Activated CD8-positive, alpha-beta memory T cell treated with anti-CD3 and anti-CD28 coated beads, Interleukin-2, amount 50 U/mL, for 48 hours (primary cell): ENCODE data around the gene FGGY.
"Not testable (repeated sequence)": the region's sequence is repeated elsewhere in the genome, so short reads cannot be mapped to it uniquely, and the experiment has no call there.

Experiments used
- DNase-seq: peaks from one replicate; pipeline ENCODE4 v3.0.0-alpha.2; 2020

The FGGY gene

DNA sequence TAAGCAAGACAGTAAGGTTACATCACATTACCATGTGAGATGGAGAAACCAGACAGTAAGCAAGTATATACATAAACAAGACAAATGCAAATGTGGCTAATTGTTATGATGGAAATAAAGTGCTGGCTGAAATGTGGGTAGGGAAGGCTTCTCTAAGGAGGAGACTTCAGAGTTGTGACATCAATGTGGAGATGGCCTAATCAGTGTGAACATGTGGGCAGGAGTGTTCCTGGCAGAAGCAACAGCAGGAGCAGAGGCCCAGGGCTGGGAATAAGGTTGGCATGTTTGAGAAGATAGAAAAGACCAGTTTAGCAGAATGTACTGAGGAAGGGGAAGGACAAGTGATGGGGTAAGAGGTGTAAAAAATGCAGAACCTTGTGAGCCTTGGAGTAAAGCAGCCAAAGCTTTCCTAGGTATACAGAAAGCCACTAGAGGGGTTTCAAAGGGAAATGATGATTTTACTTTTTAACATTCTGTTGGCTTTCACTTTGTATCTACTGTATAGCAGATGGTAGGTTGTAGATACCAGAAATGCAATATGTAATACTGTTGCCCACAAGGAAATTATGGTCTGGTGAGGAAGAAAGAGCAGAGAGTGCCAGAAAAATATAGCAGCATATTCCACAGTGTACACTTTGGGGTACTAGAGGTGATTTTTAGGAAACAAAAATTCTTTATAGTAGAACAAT, 197.4 kb downstream of the FGGY start:
- DNase-seq: no peak

DNA sequence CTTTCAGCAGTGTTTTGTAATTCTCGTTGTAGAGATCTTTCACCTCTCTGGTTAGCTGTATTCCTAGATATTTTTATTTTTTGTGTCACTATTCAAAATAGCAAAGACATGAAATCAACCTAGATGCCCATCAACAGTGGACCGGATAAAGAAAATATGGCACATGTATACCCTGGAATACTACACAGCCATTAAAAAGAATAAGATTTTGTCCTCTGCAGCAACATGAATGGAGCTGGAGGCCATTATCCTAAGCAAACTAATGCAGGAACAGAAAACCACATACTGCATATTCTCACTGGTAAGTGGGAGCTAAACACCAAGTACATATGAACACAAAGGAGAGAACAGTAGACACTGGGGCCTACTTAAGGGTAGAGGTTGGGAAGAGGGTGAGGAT, 199.3 kb downstream of the FGGY start:
- not testable (repeated sequence) for DNase-seq

DNA sequence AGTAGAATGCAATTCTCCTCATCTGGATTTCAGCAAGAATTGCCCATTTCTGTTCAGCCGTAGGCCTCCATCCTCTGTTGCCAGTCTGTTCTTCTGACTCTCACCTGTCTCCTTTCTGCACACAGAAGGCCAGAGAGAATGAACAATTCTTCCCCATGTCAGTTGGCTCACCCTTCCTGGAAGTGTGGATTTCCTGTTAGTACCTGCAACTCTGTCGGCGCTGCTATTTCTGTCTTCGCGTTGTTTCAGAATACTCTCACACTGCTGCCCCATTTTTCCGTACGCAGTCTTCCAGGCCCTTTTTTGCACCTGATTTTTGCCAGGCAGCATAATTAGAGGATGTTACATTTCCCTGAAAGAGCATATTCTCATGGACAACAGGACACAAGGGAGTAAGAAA, 200.7 kb downstream of the FGGY start:
- no peak for DNase-seq

DNA sequence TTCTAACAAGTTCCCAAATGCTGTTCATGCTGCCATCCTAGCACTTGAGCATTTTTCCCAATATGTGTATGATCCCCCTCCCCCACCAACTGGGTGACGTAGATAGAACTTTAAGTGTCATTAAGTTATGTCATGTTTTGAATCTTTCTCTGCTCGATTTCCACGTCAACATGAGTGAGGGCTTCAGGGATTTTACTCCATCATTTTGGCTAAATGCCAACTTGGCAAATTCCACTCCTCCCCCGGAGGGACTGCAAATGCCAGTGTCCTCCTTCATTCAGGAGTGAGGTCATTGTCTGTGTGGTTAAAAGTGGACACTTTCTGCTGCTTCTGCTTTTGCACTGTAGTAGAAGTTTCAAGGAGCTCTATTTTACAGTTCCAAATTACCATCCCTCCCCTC, 201.7 kb downstream of the FGGY start:
- DNase-seq: no peak

DNA sequence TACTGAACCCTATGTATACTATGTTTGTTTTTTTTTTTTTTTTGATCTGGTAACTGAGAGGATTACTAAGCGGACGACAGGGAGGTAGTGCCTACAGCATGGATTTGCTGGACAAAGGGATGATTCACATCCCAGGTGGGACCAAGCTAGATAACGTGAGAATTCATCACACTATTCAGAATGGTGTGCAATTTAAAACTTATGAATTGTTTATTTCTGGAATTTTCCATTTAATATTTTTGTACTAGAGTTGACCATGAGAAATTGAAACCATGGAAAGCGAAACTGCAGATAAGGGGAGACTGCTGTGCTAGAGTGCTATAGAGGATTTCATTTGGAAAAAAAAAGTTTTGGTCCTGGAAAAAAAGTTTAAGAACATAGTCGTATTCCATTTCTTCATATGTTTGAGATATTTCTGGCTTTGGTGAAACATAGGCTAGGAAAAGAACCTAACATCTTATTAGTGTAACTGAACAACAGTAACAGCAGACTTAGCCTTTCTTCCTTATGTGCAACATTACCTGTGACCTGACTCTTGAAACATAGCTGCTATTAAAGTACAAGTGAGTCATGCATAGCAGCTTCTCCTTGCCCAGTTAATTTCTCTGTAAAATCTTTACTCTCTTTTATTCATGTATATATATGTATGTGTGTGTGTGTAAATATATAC, 202.5 kb downstream of the FGGY start:
- no peak for DNase-seq

DNA sequence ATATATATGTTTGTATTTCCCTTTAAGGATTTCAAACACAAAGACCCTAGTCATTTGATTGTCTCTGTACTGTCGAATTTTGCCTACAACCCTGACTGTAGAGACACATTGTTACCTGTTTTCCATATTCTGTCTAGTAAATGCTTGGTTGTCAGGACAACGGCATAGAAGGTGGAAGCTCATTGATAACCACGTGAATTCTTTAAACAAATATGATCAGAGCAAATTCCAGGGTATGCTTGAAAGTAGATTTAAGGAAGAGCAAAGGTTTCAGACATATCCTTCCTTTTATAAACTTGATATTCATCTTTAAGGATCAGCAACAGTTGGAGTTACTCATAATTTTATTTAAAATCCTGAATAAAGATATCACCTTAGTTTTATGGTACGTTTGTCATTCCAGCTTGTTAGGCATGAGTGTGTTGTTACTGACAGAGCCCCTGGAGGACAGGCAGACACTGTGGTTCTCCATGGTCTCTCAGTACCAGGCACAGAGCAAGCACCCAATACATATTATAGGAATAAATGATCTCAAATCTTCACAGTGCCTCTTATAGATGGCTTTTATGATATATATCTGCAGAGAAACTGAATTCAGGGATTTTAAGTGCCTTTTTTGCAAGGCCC, 203.2 kb downstream of the FGGY start:
- no peak for DNase-seq

DNA sequence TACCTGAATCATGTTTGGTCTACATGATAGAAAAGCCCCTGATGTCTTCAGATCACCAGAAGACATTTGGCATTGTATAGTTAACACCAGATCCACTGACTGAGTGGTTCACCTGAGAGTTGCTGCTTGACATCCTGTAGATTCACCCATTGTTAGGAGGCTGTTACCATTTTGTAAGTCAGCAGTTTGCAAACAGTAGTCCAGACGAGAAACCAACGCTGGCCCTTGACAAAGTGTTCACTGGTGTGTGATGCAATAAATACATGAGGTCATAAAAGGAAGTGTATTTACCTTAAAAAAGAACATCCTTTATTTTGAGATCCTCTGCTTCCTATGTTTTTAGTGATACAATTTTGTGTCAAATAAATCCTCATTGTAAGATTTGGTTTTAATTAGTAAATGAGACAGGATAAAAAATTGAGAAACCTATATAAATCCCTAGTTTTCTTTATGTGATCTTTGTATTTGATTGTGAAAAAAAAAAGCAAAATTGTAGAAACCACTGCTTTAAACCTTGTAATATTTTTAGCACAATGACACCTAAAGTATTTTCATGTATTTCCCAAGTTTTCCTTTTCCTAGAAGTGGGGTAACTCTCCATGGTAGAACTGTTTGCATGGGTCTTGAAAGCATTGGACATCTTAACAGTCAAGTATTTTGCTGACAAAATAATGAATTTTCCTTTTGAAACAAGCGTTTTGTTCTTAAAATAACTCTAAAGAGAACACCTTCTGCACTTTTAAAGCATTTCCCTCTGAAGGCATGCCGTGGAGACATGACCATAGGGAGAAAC, 204.3 kb downstream of the FGGY start:
- no peak for DNase-seq

DNA sequence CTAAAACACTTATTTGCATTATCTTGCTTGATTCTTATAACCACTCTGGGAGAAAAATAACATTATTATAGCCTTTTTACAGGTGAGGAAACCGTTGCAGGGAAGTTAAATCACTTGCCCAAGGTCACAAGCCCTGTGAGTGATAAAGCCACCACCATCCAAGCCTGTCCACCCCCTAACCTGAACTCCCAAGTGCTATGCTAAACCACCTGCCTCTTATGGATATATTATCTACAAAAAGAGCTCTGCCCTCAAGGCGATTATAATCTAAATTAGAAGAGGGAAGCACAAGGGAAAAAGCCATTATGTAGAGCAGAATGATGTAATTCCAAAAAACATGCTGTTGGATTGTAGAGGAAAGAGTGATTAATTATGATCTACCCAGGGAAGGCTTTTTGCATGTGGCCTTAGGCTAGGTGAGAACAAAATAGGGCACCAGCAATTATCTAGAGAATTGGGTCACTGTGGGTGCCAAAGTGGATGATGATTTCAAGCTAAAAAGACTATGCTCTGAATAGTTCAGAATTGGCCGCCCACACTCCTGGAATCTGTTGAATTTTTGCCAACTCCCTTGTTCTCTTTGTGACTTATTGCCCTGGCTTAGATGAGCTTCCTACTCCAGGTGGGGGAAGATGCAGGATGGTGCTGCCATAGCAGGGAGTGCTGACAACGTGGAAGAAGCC, 205.3 kb downstream of the FGGY start:
- no peak for DNase-seq

DNA sequence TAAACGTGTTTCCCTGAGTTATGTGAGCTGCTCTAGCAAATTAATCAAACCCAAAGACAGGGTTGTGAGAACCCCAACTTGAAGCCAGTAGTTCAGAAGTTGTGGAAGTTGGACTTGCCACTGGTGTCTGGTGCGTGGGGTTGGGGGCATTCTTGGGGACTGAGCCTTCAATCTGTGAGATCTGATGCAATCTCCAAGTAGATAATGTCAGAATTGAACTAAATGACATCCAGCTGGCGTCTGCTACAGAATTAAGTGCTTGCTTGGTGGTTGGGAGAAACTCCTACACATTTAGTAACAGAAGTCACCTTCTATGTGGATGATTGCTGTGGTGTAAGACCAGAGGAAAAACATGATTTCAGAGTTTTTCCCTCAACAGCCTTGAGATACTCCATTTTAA, 207.4 kb downstream of the FGGY start:
- no peak for DNase-seq

DNA sequence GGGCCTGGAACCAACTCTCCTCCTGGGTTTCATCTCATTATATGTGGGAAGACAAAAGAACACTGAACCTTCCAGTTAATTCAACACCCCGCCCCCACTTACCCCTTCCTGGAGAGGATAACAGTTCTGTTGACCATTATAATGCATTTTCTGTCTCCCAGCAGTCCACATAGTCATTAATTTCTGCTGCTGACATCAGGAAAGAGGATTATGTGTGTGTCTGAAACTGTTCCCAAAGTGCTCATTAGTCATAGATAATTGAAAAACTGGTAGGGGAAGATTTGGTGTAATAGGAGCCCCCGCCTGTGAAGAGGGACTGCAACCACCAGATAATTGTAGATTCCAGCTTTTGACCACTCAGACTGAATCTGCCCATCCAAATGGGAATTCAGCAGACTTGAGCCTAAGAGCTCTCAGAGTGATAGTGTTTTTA, 208.7 kb downstream of the FGGY start:
- DNase-seq: no peak

DNA sequence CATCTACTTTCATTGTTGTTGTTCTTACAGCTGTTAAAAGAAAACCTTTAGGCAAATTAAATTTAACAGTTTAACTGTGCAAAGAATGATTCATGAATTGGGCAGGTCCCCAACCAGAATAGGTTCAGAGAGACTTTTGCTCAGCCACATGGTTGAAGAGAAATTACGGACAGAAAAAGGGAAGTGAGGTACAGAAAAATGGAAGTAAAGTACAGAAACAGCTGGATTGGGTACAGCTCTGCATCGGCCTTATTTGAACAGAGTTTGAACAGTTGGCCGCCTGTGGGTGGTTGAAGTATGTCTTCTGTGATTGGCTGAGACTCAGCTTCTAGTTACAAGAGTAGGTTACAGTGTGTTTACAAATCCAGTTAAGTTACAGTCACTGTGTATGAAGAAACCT, 210.1 kb downstream of the FGGY start:
- DNase-seq: no peak

DNA sequence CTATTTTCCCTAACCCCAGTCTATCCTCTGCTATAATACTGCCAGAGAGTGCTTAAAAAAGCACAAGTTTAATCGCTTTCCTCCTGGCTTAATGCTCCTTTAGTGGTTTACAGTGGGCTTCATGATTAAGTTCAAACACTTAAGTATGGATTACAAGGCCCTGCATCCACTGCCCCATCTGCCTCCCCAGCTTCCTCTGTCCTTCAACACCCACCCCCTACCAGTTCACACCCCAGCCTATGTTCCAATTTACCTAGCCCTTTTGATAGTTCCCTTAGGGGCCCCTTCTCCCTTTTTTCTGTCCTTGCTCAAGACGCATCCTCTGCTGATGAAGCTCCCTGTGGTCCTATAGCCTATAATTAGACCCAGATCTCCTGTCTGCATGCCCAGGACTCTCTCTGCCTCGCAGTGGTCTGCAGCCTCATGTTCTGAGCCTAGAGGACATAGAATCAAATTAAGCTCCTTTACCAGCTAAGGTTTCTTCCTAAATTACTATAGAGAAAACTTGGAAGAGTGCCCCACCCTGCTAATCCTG, 212.5 kb downstream of the FGGY start:
- DNase-seq: no peak

DNA sequence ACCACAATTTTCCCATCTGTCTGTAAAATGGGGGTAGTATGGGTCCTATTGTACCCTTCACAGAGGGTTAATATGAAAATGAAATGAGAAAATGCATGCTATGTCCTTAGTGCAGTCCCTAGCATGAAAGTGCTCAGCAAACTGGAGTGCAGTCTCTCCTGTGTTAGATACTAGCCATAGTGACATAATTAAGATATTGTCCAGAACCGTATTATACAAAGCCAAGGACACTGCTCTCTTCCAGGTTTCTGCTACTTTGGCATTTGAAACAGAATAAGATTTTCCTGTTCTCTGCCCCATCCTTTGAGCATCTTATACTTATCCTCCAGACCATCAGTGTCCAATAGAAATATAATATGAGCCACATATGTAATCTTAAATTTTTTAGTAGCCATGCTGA, 213.4 kb downstream of the FGGY start:
- DNase-seq: no peak

DNA sequence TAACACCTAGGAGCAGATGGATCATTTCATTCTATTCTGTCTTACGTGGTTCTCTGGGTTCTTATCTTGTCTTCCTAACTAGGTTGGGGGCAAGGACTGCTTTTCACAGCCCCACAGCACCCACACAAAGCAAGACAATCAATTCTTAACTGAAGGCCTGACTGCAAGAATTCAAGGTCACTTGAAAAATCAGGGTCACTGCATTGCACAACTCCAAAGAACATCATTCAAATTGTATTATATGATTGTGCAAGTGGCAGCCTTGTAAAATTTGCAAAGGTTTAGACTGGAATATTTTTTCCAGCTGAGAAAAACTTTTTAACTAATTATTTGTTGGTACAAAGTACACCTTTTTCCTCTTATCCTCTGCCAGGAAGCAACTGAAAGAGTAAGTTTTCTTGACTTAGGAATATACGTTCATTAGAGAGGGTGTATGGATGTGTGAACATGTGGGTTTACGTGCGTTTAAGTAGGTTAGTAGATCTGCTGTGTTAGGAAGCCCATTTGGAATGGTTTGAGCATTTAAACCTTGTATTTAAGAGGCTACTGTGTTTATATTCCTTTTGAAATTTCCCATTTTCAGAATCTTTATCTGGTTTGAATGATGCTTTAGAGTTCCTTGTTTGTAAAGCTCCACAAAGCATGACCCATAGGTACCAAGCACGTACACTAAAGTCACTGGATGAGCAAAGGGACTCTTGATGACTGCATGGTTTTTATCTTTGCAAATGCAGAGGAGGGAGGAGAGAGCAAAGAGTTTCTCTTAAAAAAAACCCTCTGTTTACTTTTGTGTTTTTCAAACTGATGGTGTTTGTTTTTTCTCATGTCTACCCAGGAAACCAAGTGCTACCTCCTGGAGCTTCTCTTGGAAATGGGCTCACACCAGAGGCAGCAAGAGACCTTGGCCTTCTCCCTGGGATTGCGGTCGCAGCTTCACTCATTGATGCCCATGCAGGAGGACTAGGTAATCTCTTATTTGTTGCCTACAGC, 214.9 kb downstream of the FGGY start:
- no peak for DNase-seq

DNA sequence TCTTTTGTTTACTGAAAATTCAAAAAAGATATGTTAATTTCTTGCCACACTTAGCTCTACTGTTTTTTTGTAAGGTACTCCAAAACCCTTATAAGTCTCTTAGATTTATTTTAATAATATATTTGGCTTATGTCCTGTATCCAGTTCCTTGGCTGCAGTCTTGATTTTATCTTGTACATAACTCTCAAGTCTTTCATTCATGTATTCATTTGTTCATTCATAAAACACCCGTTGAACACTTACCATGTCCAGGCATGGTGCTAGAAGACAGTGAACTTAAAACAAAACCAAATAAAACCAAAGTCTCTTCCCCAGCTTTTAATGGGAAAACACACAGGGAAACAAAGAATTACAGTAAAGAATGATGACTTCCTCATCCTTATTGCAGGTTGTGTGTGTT, 215.8 kb downstream of the FGGY start:
- DNase-seq: no peak

DNA sequence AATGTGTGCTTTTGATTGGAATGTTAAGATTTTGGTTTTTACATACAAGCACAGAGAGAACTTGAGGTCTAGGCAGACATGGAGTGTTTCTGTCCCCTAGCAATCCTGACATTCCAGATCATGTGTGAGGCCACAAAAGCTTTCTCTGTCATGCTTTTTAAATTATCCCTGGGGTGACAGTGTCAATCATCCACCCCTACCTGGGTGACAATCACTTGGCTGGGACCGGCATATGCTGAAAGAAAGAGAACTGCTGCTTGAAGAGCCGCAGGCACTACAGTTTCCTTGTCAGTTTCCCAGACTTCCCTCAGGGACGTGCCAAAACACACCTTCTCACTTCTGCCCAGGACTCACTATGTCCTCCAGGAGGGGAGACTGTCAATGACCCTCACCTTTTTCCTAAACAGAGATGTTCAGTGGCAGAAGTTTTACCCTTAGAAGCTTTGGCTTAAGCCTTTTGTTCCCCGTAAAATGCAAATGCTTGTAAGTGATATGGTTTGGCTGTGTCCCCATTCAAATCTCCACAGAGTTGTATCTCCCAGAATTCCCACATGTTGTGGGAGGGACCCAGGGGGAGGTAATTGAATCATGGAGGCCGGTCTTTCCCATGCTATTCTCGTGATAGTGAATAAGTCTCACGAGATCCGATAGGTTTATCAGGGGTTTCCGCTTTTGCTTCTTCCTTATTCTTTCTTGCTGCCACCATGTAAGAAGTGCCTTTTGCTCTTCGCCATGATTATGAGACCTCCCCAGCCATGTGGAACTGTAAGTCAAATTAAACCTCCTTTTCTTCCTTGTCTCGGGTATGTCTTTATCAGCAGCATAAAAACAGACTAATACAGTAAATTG, 217.4 kb downstream of the FGGY start:
- no peak for DNase-seq

DNA sequence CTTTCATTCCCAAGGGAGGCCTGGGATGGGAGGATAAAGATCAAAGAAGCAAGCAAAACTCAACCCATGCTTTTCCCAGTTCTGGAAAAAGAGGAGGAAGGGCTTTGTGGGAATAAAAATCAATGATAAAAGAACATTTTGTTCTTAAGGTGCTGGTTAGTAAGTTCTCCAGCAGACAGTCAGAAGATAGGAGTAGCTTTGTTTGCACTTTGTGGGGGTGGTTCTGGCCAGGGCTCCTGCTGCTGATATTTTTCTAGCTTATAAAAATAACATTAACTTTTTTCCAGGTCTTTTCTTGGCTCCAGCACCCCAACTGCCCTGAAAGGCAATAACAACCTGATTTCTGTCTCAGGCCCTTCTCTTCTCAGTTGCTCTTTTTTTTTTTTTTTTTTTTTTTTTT, 220.0 kb downstream of the FGGY start:
- DNase-seq: no peak

DNA sequence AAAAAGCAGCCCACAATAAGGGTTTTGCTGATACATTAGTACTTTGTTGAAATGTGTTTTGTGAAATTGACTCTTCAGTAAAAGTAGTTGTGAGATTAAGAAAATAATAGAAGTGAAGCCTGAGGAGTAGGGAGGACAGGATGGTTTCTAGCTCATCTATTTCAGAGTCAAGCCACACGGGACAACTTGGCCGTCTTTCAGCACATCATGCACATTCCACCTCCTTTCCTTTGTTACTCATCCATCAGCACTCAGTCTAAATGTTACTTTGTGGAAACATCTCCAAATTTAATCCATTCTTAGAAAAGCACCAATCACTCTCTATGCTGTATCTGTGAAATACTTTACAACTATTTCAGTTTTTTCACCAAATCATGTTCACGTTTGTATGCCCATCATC, 223.3 kb downstream of the FGGY start:
- no peak for DNase-seq

DNA sequence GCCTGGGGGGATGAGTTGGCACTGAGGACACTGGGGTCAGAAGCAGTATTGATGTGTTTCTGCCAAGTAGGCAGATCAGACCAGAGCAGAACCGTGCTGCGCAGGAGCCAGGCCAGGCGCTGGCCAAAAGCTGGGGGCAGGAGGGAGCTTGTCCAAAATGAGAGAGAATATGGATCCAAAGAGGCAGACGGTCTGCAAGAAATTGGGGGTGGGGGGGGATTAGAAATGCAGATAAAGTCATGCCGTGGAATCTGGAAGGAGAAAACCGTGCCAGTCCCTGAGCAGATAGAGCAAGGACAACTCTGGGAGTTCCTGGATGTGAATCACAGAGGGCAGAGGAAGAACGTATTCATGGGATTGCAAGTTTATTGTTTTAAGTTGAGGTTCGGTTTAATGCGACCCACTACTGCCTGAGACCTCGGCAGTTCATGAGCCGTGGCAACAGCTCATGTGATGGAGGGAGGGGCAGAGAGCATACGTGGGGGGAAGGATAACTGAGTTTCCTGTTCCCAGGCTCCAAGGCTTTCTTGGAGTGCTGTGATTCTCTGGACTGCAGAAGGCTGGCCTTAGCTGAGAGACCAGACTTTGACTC, 224.0 kb downstream of the FGGY start:
- no peak for DNase-seq

DNA sequence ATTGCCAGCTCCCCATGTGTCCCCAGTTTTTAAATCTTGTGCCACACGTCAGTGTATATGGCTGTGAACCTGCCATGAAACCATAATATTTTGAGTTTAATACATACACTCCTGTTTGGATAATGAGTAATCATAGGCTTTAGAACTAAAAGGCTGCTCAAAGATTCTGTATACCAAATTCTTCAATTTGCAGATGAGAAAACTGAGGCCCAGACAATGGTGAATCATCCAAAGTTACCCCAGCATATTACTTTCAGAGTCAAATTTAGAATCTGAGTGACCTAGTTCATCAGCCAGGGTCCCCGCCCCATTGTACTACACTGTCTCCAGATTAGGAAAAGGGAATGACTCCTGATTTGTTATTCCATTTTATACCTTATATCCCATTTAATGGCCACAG, 224.6 kb downstream of the FGGY start:
- no peak for DNase-seq
